Adrenal gland (tissue), 12 donors: Measurements from ENCODE around the gene SYNPR. TPM values are rescaled to one million over a fixed set of nuclear protein-coding genes. Genes with fewer than 3 reads are reported as not detected.
"Not testable (repeated sequence)": the region's sequence is repeated elsewhere in the genome, so short reads cannot be mapped to it uniquely, and the experiment has no call there.

Experiments
- DNase-seq, 7 donors: peaks; one replicate each; pipeline ENCODE4 v3.0.0-alpha.2; 2019 to 2020
- H3K27ac ChIP-seq, 5 donors: fragments of 200-600 bp; sonication (generic) in 4 of 5; 1 replicate in 3 of 5; 2 replicates in 2 of 5; pipeline versions ENCODE4 v1.5.1 to v1.8.0; 2016 to 2020; ENCODE audit warnings: mild to moderate bottlenecking in 1 of 5
- H3K27me3 ChIP-seq: fragments of 200-600 bp; 2 replicates; pipeline ENCODE4 v1.8.0; 2021
- H3K36me3 ChIP-seq, 2 donors: fragments of 200-600 bp; replicated peaks in 1 of 2; 1 replicate in 1 of 2; 2 replicates in 1 of 2; pipeline versions ENCODE4 v1.5.1 to v1.8.0; 2018 to 2022
- H3K4me1 ChIP-seq, 2 donors: fragments of 200-600 bp; replicated peaks in 1 of 2; 1 replicate in 1 of 2; 2 replicates in 1 of 2; pipeline versions ENCODE4 v1.5.1 to v1.8.0; 2018 to 2021
- H3K4me3 ChIP-seq, 4 donors: fragments of 200-600 bp; sonication (generic) in 3 of 4; one replicate each; pipeline ENCODE4 v1.5.1; 2016 to 2018
- H3K9me3 ChIP-seq, 3 donors: fragments of 200-600 bp; sonication (generic) in 1 of 3; replicated peaks in 1 of 3; 1 replicate in 2 of 3; 2 replicates in 1 of 3; pipeline versions ENCODE4 v1.5.1 to v1.8.0; 2016 to 2021
- POLR2A ChIP-seq, 2 donors: fragments of 450-650 bp; IDR thresholded peaks; one replicate each; pipeline ENCODE4 v1.6.1; 2017; ENCODE audit warnings: antibody characterized with exemption in 2 of 2, mild to moderate bottlenecking in 2 of 2, moderate library complexity in 1 of 2
- WGBS, 4 donors: extraction: QIAGEN DNeasy Blood & Tissue Kit in 2 of 4; methylation state at CpG; one replicate each; pipeline versions ENCODE4 v1.1.5 to v1.1.7; 2013 to 2017; 5-methylcytosine and 5-hydroxymethylcytosine counted together
- intact Hi-C, 2 donors: fragments of 100-400 bp; cut with DNase I; formaldehyde crosslinking; loops; one replicate each; pipeline versions ENCODE4 v1.14.1 to v1.15.0; 2022 to 2023
- polyA plus RNA-seq, 3 donors: library from polyadenylated mRNA; stranded (reverse); fragments of 200-250 nt in 2 of 3; fragments of 350-450 nt in 1 of 3; fragmentation: Illumina TruSeq in 1 of 3; extraction: RNeasy Lipid Tissue Mini Kit (QIAGEN cat#74804) in 1 of 3; gene quantifications; one replicate each; pipeline ENCODE4 v1.2.3, GENCODE V29; 2013 to 2014
- total RNA-seq, 9 donors: library from RNA; depleted of rRNA in 4 of 9; stranded (reverse); fragments of >200 nt in 4 of 9; fragments of 120-200 nt in 1 of 9; fragmentation: NEBNext Ultra II Directional in 1 of 9; extraction: Animal tissue kit (Norgen Biotek cat#: 25700) in 1 of 9; gene quantifications; one replicate each; pipeline versions ENCODE4 v1.1.0 to v1.2.4, GENCODE V29; 2013 to 2023
- TF ChIP-seq, protein P1 (sequence below), 6 experiments: fragments of 450-650 bp in 4 of 6; fragments of 200-600 bp in 2 of 6; sonication (generic) in 1 of 6; IDR thresholded peaks; 1 replicate in 5 of 6; 2 replicates in 1 of 6; pipeline versions ENCODE4 v1.5.1 to v1.8.0; 2016 to 2021; ENCODE audit warnings: antibody characterized with exemption in 6 of 6, mild to moderate bottlenecking in 2 of 6, moderate library complexity in 1 of 6
- donor health status: healthy with polysubstance abuse.
- donor health status: Bipolar disorder and iron deficiency.
- donor health status: DM: yes; HTN: yes; CAD: no.
- donor health status: DM: no; HTN: no; CAD: no.
- donor health status: DM: no; HTN: no; CAD: no.
- donor health status: DM: yes; HTN: yes; CAD: no.

The SYNPR gene
- total and polyA plus RNA-seq, 12 donors, result 0.03 to 1.4 (median 0.25) TPM; not detected in 7

DNA sequence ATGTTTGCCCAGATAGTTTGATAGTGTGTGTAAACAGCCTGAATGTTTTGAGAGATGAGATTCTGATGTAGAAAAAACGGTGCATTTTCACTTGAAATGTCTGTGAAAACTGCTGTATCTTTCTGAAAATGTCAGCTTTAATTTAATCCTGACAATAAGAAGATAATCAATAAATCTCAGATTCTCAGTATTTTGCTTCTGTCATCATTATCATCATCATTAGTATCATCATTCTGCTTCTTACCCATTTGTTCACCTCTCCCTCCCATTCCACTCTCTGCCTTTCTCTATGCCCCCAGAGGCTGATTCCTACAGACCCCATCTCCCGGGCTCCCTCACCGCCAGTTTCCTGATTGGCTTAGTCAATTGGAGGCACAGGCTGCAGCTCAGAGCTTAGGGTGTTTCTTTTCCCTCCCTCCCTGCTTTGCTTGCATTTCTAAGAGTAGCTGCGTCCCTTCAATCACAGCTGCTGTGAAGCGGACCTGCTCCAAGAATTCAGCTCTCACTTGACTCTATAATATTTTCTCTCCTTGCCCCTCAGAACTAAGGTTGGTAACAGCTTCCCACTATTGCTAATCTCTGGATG is 366.2 kb downstream of the SYNPR start:
- no peak for DNase-seq
- Histone ChIP-seq H3K27me3 (no peaks in the 10 kb centered on the region), H3K4me1 (no peaks in the 10 kb centered on the region), H3K4me3 (no peak overlapping the region), H3K9me3 (no peaks in the 10 kb centered on the region), H3K36me3 (no peaks in the 10 kb centered on the region), H3K27ac (no peak overlapping the region)
- intact Hi-C loops, result no loop called here
- WGBS, 4 donors, result 47 to 55% (median 50%) methylated on average over 5 of the region's 5 CpGs
- no peak for TF ChIP-seq POLR2A (IDR thresholded peaks at IDR 0.05)
- TF ChIP-seq, protein P1, sequence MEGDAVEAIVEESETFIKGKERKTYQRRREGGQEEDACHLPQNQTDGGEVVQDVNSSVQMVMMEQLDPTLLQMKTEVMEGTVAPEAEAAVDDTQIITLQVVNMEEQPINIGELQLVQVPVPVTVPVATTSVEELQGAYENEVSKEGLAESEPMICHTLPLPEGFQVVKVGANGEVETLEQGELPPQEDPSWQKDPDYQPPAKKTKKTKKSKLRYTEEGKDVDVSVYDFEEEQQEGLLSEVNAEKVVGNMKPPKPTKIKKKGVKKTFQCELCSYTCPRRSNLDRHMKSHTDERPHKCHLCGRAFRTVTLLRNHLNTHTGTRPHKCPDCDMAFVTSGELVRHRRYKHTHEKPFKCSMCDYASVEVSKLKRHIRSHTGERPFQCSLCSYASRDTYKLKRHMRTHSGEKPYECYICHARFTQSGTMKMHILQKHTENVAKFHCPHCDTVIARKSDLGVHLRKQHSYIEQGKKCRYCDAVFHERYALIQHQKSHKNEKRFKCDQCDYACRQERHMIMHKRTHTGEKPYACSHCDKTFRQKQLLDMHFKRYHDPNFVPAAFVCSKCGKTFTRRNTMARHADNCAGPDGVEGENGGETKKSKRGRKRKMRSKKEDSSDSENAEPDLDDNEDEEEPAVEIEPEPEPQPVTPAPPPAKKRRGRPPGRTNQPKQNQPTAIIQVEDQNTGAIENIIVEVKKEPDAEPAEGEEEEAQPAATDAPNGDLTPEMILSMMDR (IDR thresholded peaks at IDR 0.05), result no peak

- 60 to 71% (median 68%) methylated on average over 24 to 25 of the region's 25 CpGs for WGBS, 4 donors
- DNase-seq, H3K27me3 ChIP-seq, H3K4me1 ChIP-seq, H3K27ac ChIP-seq, H3K4me3 ChIP-seq, H3K36me3 ChIP-seq, intact Hi-C loops, H3K9me3 ChIP-seq: not testable (repeated sequence)
Observed at GRCh38 chr3:63644928-63645781, 367.0 kb downstream of the SYNPR start.

DNA sequence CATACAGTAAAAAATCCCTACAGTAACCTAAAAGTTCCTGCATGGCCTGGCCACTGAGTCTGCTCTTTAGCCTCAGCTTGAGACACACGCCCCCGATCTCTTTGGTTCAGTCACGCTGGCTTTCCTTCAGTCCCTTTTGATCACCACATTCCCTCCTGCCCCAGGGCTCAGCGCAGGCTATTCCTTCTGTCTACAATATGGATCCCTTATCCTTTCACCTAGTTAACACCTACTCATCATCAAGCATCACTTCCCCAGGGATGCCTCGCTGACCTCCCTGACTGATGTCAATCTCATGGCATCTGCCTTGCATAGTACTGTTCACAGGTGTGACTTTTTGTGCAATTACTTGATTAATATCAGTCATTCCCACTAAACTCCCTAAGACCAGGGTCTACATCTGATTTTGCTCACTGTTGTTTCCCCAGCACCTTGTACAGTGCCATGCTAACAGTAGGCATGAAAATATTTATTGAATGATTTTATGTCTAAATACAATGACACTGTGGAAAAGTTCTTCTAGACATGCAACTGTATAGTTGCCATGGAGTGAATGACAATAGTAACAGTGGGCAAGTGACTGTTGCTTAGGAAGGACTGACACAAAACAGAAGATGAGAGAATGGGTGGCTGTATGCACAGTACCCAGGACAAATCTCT is 374.1 kb downstream of the SYNPR start, which contains the start of gene SNTN:
Gene SNTN, plus strand, starts transcription at position 610 of the 660 bp plus-strand sequence. Its CDS starts 13 bp downstream, at position 623.
- H3K27me3 ChIP-seq, result no peaks in the 10 kb centered on the region
- no peaks in the 10 kb centered on the region for H3K9me3 ChIP-seq
- H3K4me3 ChIP-seq, result no peak within 1 kb of the TSS
- DNase-seq, result no peak
- H3K36me3 ChIP-seq, result no peaks in the 10 kb centered on the region
- intact Hi-C loops, result no loop called here
- TF ChIP-seq, protein P1 (IDR thresholded peaks at IDR 0.05), result no peak
- TF ChIP-seq POLR2A (IDR thresholded peaks at IDR 0.05), result no peak
- 70 to 78% (median 74%) methylated on average over 5 of the region's 5 CpGs for WGBS, 4 donors
- no peak within 1 kb of the TSS for H3K27ac ChIP-seq
- H3K4me1 ChIP-seq, result no peaks in the 10 kb centered on the region

- Histone ChIP-seq H3K27ac (no peak overlapping the region), H3K27me3 (no peaks in the 10 kb centered on the region), H3K4me1 (no peaks in the 10 kb centered on the region), H3K9me3 (no peaks in the 10 kb centered on the region), H3K36me3 (no peaks in the 10 kb centered on the region), H3K4me3 (no peak overlapping the region)
- WGBS, 4 donors, result 55 to 62% (median 57%) methylated on average over 4 of the region's 4 CpGs
- DNase-seq, result no peak
- TF ChIP-seq, protein P1 (IDR thresholded peaks at IDR 0.05), result no peak
- no peak for TF ChIP-seq POLR2A (IDR thresholded peaks at IDR 0.05)
- intact Hi-C loops, result no loop called here
Observed at GRCh38 chr3:63654211-63654610, 376.1 kb downstream of the SYNPR start.
